ENCODE measurements around the gene FRA10AC1. TPM values are rescaled to one million over a fixed set of nuclear protein-coding genes. Genes with fewer than 3 reads are reported as not detected.

FRA10AC1 gene
- total RNA-seq, 1 donor from 2014 or later = 3.7 TPM

DNA sequence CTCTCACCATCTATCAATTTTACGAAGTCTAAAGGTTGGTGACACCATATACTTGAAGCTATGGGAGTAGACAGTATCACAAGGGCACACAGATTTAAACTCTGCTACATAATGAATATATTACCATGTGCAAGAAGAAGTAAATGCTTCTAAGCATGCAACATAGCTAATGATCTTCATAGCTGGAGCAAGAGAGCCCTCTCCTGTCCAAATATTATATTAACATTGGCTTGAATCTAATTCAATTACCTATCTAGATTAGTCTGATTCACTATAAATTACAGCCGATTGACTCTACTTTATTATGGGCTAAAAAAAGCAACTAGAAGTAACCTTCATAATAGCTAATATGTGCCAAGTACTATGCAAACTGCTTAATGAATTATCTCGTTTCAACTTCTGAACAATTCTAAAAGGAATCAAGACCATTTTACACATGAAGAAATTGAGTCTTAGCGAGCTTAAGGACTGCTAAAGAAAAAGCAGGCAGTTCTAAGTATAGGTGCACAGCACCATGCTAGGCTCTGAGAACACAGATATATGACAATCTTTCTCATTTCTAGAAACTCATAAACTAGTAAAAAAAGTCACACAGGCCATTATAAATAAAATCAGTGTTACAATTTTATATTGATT lies 21.9 kb downstream of the FRA10AC1 start:
- peak; percentile 20 for DNase-seq (ENCODE audit: low read depth)
- TF ChIP-seq, protein P1, sequence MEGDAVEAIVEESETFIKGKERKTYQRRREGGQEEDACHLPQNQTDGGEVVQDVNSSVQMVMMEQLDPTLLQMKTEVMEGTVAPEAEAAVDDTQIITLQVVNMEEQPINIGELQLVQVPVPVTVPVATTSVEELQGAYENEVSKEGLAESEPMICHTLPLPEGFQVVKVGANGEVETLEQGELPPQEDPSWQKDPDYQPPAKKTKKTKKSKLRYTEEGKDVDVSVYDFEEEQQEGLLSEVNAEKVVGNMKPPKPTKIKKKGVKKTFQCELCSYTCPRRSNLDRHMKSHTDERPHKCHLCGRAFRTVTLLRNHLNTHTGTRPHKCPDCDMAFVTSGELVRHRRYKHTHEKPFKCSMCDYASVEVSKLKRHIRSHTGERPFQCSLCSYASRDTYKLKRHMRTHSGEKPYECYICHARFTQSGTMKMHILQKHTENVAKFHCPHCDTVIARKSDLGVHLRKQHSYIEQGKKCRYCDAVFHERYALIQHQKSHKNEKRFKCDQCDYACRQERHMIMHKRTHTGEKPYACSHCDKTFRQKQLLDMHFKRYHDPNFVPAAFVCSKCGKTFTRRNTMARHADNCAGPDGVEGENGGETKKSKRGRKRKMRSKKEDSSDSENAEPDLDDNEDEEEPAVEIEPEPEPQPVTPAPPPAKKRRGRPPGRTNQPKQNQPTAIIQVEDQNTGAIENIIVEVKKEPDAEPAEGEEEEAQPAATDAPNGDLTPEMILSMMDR (conservative IDR thresholded peaks at IDR 0.05; ENCODE audit: low read depth, low read length) = peak; percentile 54
- H3K4me3 ChIP-seq (ENCODE audit: low read depth, low read length) = no peak overlapping the region

DNA sequence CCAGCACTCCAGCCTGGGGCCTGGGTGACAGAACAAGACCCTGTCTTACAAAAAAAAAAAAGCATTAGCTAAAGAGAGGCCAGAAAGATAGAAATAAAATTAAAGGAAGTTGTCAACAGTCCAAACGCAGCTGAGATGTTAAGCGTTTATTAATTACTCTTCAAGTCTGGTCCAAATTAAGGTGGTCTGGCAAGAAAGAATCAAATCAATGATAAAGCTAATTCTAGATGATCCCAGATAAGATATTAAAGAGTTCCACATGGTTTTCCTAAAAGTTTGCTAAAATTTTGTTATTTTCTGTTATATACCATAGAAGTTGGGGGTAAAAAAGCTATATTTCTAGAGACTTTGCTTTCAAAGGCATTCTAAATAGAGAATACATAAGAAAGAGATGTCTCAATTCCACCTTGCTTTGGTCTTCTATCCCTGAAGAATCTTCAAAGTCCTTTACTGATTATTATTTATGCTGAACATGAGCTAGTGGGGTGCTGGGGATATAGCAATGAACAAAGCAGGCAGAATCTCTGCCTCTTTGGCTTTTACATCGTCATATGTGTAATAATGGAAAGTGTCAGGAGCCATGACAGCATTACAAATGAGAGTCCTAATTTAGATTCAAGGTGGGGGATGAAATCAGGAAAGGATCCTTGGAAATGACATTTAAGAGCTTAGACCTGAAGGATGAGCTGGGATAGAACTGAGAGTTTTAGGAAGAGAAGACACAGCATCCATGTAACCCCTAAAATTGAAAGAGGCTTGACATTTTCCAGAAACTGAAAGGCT lies 23.4 kb downstream of the FRA10AC1 start:
- TF ChIP-seq, protein P1 (conservative IDR thresholded peaks at IDR 0.05; ENCODE audit: low read depth, low read length) = no peak

DNA sequence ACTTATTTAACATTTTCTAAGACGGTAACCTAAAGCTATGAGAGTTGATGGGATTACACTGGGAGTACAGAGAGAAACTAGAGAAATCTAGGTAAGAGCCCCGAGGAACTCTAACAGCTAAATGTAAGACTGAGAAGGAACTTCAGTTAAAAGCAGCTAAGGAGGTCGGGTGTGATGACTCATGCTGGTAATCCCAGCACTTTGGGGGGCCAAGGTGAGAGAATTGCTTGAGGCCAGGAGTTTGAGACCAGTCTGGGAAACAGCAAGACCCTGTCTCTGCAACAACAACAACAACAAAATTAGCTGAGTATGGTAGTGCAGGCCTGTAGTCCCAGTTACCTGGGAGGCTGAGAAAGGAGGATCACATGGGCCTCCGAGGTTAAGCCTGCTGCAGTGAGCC lies 24.0 kb downstream of the FRA10AC1 start:
- no peak for DNase-seq (ENCODE audit: low read depth)
- no peak overlapping the region for H3K4me3 ChIP-seq (ENCODE audit: low read depth, low read length)
- TF ChIP-seq, protein P1 (conservative IDR thresholded peaks at IDR 0.05; ENCODE audit: low read depth, low read length) = no peak

More for the DNA sequence above, 23.4 kb downstream of the FRA10AC1 start:
- DNase-seq (ENCODE audit: low read depth) = no peak
- H3K4me3 ChIP-seq (ENCODE audit: low read depth, low read length) = no peak overlapping the region

DNA sequence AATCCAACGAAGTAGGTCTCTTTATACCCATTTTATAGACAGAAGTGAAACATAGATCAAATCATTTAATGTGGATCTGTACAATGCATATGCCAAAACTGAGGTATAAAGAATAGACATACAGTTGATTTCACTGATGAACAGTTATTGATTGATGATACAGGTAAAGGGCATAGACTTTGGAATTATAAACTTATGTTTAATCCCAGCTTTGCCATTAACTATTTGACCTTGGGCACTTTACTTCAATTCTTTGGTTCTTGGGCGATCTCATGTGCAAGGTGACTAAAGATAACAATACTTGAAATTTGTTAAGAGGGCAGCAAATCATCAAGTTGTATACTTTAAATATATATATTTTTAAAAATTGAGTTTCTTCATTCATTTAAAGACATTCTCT lies 28.6 kb downstream of the FRA10AC1 start:
- TF ChIP-seq, protein P1 (conservative IDR thresholded peaks at IDR 0.05; ENCODE audit: low read depth, low read length) = no peak
- H3K4me3 ChIP-seq (ENCODE audit: low read depth, low read length) = no peak overlapping the region

DNA sequence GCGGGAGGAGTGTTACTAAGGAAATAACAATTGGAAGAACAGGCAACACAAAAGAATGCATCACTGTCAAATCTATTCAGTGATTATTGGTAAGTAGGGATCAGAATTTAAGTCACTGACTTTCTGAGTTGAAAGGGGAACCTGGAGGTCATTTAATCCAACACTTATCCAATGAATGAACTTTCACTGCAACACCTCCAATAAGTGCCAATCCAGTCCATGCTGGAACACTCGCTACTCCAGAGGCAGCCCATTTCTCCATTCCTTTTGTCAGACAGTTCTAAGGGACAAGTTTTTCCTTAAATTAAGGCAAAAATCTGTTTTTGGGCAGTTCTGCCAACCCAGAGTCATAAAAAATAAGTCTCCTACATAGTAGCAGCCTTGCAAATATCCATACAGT lies 29.5 kb downstream of the FRA10AC1 start:
- DNase-seq (ENCODE audit: low read depth) = no peak
- no peak overlapping the region for H3K4me3 ChIP-seq (ENCODE audit: low read depth, low read length)
- TF ChIP-seq, protein P1 (conservative IDR thresholded peaks at IDR 0.05; ENCODE audit: low read depth, low read length) = no peak

More for the DNA sequence above, 28.6 kb downstream of the FRA10AC1 start:
- no peak for DNase-seq (ENCODE audit: low read depth)

DNA sequence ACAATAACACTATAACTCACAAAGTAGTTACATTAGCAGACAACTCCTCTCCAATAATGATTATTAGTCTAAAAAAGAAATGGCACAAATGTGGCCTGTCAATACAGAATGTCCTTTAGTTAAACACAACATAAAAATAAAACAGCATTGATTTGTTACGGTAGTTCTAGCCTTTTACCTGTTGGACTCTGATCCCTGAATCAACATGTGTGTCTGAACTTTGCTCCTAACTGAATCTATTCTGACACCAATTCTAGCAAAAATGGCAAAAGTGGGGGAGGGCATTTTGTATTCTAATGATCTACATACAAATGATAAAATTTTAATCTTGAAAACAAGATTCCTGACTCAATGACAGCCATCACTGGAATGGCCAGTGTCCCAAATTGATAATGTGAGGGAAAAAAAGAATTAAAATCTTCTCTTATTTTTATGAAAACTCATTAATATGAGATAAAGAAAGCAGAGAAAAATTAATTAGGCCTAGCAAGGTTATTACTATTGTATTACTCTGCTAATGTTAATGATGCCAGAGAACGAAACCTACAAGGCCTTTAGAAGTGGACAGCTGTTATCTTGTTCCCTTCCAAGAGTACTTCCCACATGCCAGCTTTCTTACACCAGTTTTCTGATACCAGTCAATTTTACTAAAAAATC lies 30.2 kb downstream of the FRA10AC1 start:
- H3K4me3 ChIP-seq (ENCODE audit: low read depth, low read length) = no peak overlapping the region
- TF ChIP-seq, protein P1 (conservative IDR thresholded peaks at IDR 0.05; ENCODE audit: low read depth, low read length) = no peak
- DNase-seq (ENCODE audit: low read depth) = no peak
